MCF 10A (cell line): ENCODE data around the gene HYI. TPM values are rescaled to one million over a fixed set of nuclear protein-coding genes. Genes with fewer than 3 reads are reported as not detected.
"Not testable (repeated sequence)": the region's sequence is repeated elsewhere in the genome, so short reads cannot be mapped to it uniquely, and the experiment has no call there.

Source experiments
- BruUV-seq: library from RNA; stranded (reverse); fragments of 400-500 nt; replicated peaks from 2 replicates; lab custom pipeline; 2021; lab: Mats Ljungman, UMichigan
- CTCF ChIA-PET: fragments of 300-600 bp; sonication (Branson Sonifier 250); formaldehyde crosslinking; extraction: SDS; loops from one replicate; lab custom pipeline; 2021; ENCODE audit warnings: antibody characterized with exemption, inconsistent platforms; lab: Yijun Ruan, JAX
- POLR2A ChIA-PET: fragments of 300-600, 350-650 bp; sonication (Branson Sonifier 250); formaldehyde crosslinking; extraction: SDS; loops from one replicate; lab custom pipeline; 2020; ENCODE audit warnings: antibody characterized with exemption, inconsistent platforms; lab: Yijun Ruan, JAX
- DNase-seq: peaks from one replicate; pipeline ENCODE4 v3.0.0-alpha.2; 2018; ENCODE audit not compliant: unreplicated experiment
- H3K27ac Mint-ChIP-seq: one replicate; pipeline ENCODE4 v1.8.0; 2022; ENCODE audit warnings: mild to moderate bottlenecking, low read depth, mixed read lengths; ENCODE audit not compliant: unreplicated experiment
- H3K27me3 Mint-ChIP-seq: one replicate; pipeline ENCODE4 v1.8.0; 2022; ENCODE audit warnings: mixed read lengths; ENCODE audit not compliant: insufficient read depth, unreplicated experiment
- H3K36me3 Mint-ChIP-seq: one replicate; pipeline ENCODE4 v1.8.0; 2022; ENCODE audit warnings: mild to moderate bottlenecking, moderate library complexity, mixed read lengths; ENCODE audit not compliant: insufficient read depth, unreplicated experiment
- H3K4me1 Mint-ChIP-seq: one replicate; pipeline ENCODE4 v1.8.0; 2022; ENCODE audit warnings: mixed read lengths; ENCODE audit not compliant: insufficient read depth, unreplicated experiment
- H3K4me3 Mint-ChIP-seq: one replicate; pipeline ENCODE4 v1.8.0; 2022; ENCODE audit warnings: mild to moderate bottlenecking, moderate library complexity, mixed read lengths; ENCODE audit not compliant: unreplicated experiment
- H3K9me3 Mint-ChIP-seq: one replicate; pipeline ENCODE4 v1.8.0; 2022; ENCODE audit warnings: mixed read lengths; ENCODE audit not compliant: unreplicated experiment
- intact Hi-C: fragments of 100-400 bp; cut with micrococcal nuclease; formaldehyde crosslinking; loops from 2 replicates; pipeline ENCODE4 v1.14.1; 2022
- total RNA-seq: library from RNA; stranded (reverse); gene quantifications from 2 replicates; pipeline ENCODE4 v1.2.3, GENCODE V29; 2022
- TF ChIP-seq, protein P1 (sequence below): fragments of 200-600 bp; IDR thresholded peaks from one replicate; pipeline ENCODE4 v1.8.0; 2022; ENCODE audit warnings: antibody characterized with exemption, mild to moderate bottlenecking; ENCODE audit not compliant: unreplicated experiment

Gene HYI
- total RNA-seq, 1 experiment from 2014 or later = 23.0 TPM

DNA sequence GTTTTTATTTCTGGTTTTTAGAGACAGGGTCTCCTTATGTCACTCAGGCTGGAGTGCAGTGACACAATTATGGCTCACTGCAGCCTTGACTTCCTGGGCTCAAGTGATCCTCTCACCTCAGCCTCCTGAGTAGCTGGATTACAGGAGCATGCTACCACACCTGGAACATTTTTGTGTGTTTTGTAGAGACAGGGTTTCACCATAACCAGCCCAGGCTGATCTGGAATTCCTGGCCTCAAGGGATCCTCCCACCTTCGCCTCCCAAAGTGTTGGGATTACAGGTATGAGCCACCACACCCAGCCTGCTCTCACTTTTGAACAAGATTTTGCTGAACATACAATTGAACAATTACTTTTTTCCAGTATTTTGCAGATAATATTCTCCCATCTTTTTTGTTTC, 24.0 kb upstream of the HYI start:
- TF ChIP-seq, protein P1, sequence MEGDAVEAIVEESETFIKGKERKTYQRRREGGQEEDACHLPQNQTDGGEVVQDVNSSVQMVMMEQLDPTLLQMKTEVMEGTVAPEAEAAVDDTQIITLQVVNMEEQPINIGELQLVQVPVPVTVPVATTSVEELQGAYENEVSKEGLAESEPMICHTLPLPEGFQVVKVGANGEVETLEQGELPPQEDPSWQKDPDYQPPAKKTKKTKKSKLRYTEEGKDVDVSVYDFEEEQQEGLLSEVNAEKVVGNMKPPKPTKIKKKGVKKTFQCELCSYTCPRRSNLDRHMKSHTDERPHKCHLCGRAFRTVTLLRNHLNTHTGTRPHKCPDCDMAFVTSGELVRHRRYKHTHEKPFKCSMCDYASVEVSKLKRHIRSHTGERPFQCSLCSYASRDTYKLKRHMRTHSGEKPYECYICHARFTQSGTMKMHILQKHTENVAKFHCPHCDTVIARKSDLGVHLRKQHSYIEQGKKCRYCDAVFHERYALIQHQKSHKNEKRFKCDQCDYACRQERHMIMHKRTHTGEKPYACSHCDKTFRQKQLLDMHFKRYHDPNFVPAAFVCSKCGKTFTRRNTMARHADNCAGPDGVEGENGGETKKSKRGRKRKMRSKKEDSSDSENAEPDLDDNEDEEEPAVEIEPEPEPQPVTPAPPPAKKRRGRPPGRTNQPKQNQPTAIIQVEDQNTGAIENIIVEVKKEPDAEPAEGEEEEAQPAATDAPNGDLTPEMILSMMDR = no peak
- no peaks in the 10 kb centered on the region for H3K9me3 Mint-ChIP-seq
- H3K4me1 Mint-ChIP-seq = peaks cover 16% of the 10 kb centered on the region
- CTCF ChIA-PET = no interaction called here
- H3K27me3 Mint-ChIP-seq = no peaks in the 10 kb centered on the region
- no peak overlapping the region for H3K4me3 Mint-ChIP-seq
- no peak for DNase-seq
- no TSS peak for BruUV-seq
- intact Hi-C loops = no loop called here
- POLR2A ChIA-PET = no interaction called here
- H3K27ac Mint-ChIP-seq = no peak overlapping the region
- no peaks in the 10 kb centered on the region for H3K36me3 Mint-ChIP-seq

DNA sequence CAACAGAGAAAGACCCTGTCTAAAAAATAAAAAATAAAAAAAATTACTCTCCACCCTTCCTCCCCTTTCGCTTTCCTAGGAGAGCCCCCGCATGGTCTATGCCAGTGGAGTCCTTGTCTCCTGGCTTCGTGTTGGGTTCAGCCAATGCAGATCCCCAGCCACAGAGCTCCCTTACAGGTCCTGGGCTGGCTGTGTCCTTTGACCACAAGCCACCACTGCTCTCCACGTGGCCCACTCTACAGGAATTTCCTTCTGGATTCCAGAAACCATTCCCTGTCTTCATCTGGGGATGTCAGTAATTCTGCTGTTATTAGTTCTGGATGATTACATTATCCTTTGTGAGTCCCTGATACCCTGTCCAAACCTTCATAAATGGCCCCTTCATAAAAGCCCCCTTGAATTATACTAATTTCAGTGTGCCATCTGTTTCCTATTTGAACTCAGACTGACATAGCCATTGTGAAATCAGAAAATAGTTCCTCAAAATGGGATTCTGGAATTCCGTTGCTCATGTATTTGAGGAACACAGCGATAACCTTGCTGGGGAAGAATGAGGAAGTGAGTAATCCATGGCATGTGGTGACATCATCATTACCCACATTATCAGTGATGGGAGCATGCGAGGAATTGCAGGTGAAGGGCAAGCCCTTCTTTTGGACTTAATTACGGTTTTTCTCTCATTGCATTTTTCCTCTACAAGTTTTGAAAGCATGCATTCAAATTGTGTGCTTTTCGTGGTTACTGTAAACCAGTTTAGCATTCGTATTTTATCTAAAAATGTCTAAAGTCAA, 22.1 kb upstream of the HYI start:
- H3K4me1 Mint-ChIP-seq = peaks cover 22% of the 10 kb centered on the region
- H3K9me3 Mint-ChIP-seq, H3K4me3 Mint-ChIP-seq, H3K36me3 Mint-ChIP-seq, BruUV-seq, H3K27ac Mint-ChIP-seq, CTCF ChIA-PET, intact Hi-C loops, POLR2A ChIA-PET, H3K27me3 Mint-ChIP-seq: not testable (repeated sequence)
- peak; percentile 28 for DNase-seq

DNA sequence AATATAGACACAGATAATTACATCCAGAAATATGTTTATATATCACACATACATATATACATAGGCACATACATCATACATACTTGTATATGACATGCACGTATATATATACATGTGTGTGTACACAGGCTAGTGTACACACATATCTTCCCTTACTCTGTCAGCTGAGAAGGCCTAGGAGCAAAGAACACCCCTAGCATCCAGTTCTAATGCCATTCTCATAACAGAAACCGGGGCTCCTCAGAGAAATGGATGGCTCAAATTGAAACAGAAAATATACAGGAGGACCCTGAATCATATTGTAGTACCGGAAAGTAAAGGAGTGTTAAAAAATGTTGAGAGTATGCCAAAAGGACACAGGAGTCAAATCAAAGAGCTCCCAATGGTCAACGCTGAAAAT, 19.7 kb upstream of the HYI start:
- intact Hi-C loops = no loop called here
- no peaks in the 10 kb centered on the region for H3K9me3 Mint-ChIP-seq
- CTCF ChIA-PET = no interaction called here

DNA sequence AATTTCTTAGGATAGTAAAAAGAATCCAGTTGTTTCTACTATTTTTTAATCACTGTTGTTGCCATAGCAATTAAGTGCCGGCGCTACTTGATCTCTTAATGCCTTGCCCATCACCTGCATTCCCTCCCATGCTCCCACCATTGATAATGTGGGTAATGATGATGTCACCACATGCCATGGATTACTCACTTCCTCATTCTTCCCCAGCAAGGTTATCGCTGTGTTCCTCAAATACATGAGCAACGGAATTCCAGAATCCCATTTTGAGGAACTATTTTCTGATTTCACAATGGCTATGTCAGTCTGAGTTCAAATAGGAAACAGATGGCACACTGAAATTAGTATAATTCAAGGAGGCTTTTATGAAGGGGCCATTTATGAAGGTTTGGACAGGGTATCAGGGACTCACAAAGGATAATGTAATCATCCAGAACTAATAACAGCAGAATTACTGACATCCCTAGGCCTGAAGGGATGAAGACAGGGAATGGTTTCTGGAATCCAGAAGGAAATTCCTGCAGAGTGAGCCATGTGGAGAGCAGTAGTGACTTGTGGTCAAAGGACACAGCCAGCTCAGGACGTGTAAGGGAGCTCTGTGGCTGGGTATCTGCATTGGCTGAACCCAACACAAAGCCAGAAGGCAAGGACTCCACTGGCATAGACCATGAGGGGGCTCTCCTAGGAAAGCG, 18.9 kb upstream of the HYI start:
- H3K27me3 Mint-ChIP-seq, POLR2A ChIA-PET, H3K36me3 Mint-ChIP-seq, H3K27ac Mint-ChIP-seq, CTCF ChIA-PET, H3K9me3 Mint-ChIP-seq, H3K4me3 Mint-ChIP-seq, intact Hi-C loops: not testable (repeated sequence)
- H3K4me1 Mint-ChIP-seq = peaks cover 22% of the 10 kb centered on the region
- BruUV-seq = TSS peak; percentile 87
- DNase-seq = peak; percentile 51

More for the DNA sequence above, 19.7 kb upstream of the HYI start:
- H3K4me1 Mint-ChIP-seq = peaks cover 22% of the 10 kb centered on the region
- DNase-seq = no peak
- H3K27ac Mint-ChIP-seq = no peak overlapping the region
- POLR2A ChIA-PET = interaction anchor here (0.9 kb wide), 1 partner anchor 46 kb away, joined by 5 read pairs; no protein-coding TSS in a partner anchor
- BruUV-seq = no TSS peak
- H3K36me3 Mint-ChIP-seq = no peaks in the 10 kb centered on the region
- H3K4me3 Mint-ChIP-seq = no peak overlapping the region
- H3K27me3 Mint-ChIP-seq = no peaks in the 10 kb centered on the region
- TF ChIP-seq, protein P1 = no peak

DNA sequence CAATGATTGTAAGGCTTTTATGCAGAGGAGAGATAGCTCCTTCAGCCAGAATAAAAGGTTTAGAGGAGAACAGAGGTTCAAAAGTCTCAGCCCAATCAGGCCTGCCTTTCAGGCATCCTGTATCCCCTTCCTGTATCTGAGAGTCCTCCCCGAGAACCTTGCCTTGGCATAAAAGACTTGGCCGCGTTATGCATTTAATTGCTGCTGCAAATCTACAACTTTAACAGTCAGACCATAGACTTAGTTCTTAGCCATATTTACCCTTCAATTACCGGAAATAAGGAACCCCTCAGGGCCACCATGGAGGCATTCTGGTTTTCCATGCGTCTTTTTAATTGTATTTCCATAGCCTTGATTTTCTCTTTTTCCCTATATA, 18.3 kb upstream of the HYI start:
- Mint-ChIP-seq H3K27me3 (no peaks in the 10 kb centered on the region), H3K36me3 (no peaks in the 10 kb centered on the region), H3K4me1 (peaks cover 22% of the 10 kb centered on the region), H3K4me3 (no peak overlapping the region), H3K9me3 (no peaks in the 10 kb centered on the region), H3K27ac (no peak overlapping the region)
- BruUV-seq = no TSS peak
- DNase-seq = no peak
- intact Hi-C loops = no loop called here
- ChIA-PET POLR2A (no interaction called here), CTCF (no interaction called here)
- TF ChIP-seq, protein P1 = no peak
